Rectal smooth muscle tissue (tissue), 1 donor: ENCODE results near the gene HS3ST3B1.
A peak's percentile ranks its signal among the peaks of the same experiment; 100 is the strongest.

Experiments used
- H3K27ac ChIP-seq: one replicate; pipeline ENCODE4 v1.7.0; 2013; ENCODE audit warnings: low read depth, low read length, inconsistent platforms
- H3K27me3 ChIP-seq: one replicate; pipeline ENCODE4 v1.7.0; 2013; ENCODE audit warnings: low read length; ENCODE audit not compliant: control insufficient read depth, insufficient read depth
- H3K36me3 ChIP-seq: one replicate; pipeline ENCODE4 v1.7.0; 2013; ENCODE audit warnings: low read length; ENCODE audit not compliant: control insufficient read depth, insufficient read depth
- H3K4me1 ChIP-seq: one replicate; pipeline ENCODE4 v1.7.0; 2013; ENCODE audit warnings: low read length; ENCODE audit not compliant: control insufficient read depth, insufficient read depth
- H3K4me3 ChIP-seq: one replicate; pipeline ENCODE4 v1.7.0; 2013; ENCODE audit warnings: low read length
- H3K9ac ChIP-seq: one replicate; pipeline ENCODE4 v1.7.0; 2013; ENCODE audit warnings: low read length

HS3ST3B1 gene

GRCh38 chr17:14300575-14301278 is at the start of gene HS3ST3B1:
Gene HS3ST3B1, plus strand, starts transcription at chr17:14301081. Its CDS starts 438 bp downstream, at chr17:14301519.
- peaks cover 63% of the 10 kb centered on the region for H3K27me3 ChIP-seq
- no peak within 1 kb of the TSS for H3K27ac ChIP-seq
- no peak within 1 kb of the TSS for H3K9ac ChIP-seq

GRCh38 chr17:14261406-14261805 is 39.5 kb upstream of the HS3ST3B1 start:
- Histone ChIP-seq H3K9ac (no peak overlapping the region), H3K27ac (no peak overlapping the region), H3K4me3 (no peak overlapping the region), H3K27me3 (no peaks in the 10 kb centered on the region), H3K4me1 (no peaks in the 10 kb centered on the region), H3K36me3 (no peaks in the 10 kb centered on the region)

More at GRCh38 chr17:14300575-14301278, at the start of gene HS3ST3B1:
- Histone ChIP-seq H3K36me3 (no peaks in the 10 kb centered on the region), H3K4me3 (peak within 1 kb of the TSS; percentile 63), H3K4me1 (peaks cover 5% of the 10 kb centered on the region)

- Histone ChIP-seq H3K4me1 (no peaks in the 10 kb centered on the region), H3K27me3 (no peaks in the 10 kb centered on the region), H3K4me3 (no peak overlapping the region), H3K27ac (no peak overlapping the region), H3K36me3 (no peaks in the 10 kb centered on the region), H3K9ac (no peak overlapping the region)
These were observed 32.6 kb upstream of the HS3ST3B1 start for GRCh38 chr17:14268264-14268663.

GRCh38 chr17:14269473-14269872 is 31.4 kb upstream of the HS3ST3B1 start:
- no peaks in the 10 kb centered on the region for H3K4me1 ChIP-seq
- no peak overlapping the region for H3K27ac ChIP-seq
- no peak overlapping the region for H3K9ac ChIP-seq
- no peak overlapping the region for H3K4me3 ChIP-seq
- no peaks in the 10 kb centered on the region for H3K36me3 ChIP-seq
- no peaks in the 10 kb centered on the region for H3K27me3 ChIP-seq

GRCh38 chr17:14270508-14270907 is 30.4 kb upstream of the HS3ST3B1 start:
- no peaks in the 10 kb centered on the region for H3K27me3 ChIP-seq
- no peak overlapping the region for H3K4me3 ChIP-seq
- no peak overlapping the region for H3K27ac ChIP-seq
- no peak overlapping the region for H3K9ac ChIP-seq
- H3K4me1 ChIP-seq = no peaks in the 10 kb centered on the region
- no peaks in the 10 kb centered on the region for H3K36me3 ChIP-seq

GRCh38 chr17:14276535-14277250 is 24.2 kb upstream of the HS3ST3B1 start:
- H3K4me1 ChIP-seq = no peaks in the 10 kb centered on the region
- no peaks in the 10 kb centered on the region for H3K36me3 ChIP-seq
- H3K27ac ChIP-seq = no peak overlapping the region
- no peaks in the 10 kb centered on the region for H3K27me3 ChIP-seq
- H3K9ac ChIP-seq = no peak overlapping the region
- no peak overlapping the region for H3K4me3 ChIP-seq

GRCh38 chr17:14281530-14281929 is 19.4 kb upstream of the HS3ST3B1 start:
- Histone ChIP-seq H3K27ac (no peak overlapping the region), H3K4me1 (no peaks in the 10 kb centered on the region)

GRCh38 chr17:14282726-14283125 is 18.2 kb upstream of the HS3ST3B1 start:
- H3K27me3 ChIP-seq = no peaks in the 10 kb centered on the region
- no peak overlapping the region for H3K27ac ChIP-seq
- no peaks in the 10 kb centered on the region for H3K36me3 ChIP-seq
- H3K4me3 ChIP-seq = no peak overlapping the region
- H3K9ac ChIP-seq = no peak overlapping the region
- H3K4me1 ChIP-seq = no peaks in the 10 kb centered on the region

More at GRCh38 chr17:14281530-14281929, 19.4 kb upstream of the HS3ST3B1 start:
- Histone ChIP-seq H3K36me3 (no peaks in the 10 kb centered on the region), H3K27me3 (no peaks in the 10 kb centered on the region), H3K9ac (no peak overlapping the region), H3K4me3 (no peak overlapping the region)

- no peaks in the 10 kb centered on the region for H3K4me1 ChIP-seq
- H3K9ac ChIP-seq = no peak overlapping the region
- H3K27ac ChIP-seq = no peak overlapping the region
- H3K36me3 ChIP-seq = no peaks in the 10 kb centered on the region
- no peaks in the 10 kb centered on the region for H3K27me3 ChIP-seq
- H3K4me3 ChIP-seq = no peak overlapping the region
These were observed 11.7 kb upstream of the HS3ST3B1 start for GRCh38 chr17:14289162-14289561.

GRCh38 chr17:14294876-14295275 is 6.0 kb upstream of the HS3ST3B1 start:
- Histone ChIP-seq H3K36me3 (no peaks in the 10 kb centered on the region), H3K27ac (no peak overlapping the region), H3K4me3 (no peak overlapping the region), H3K4me1 (no peaks in the 10 kb centered on the region), H3K27me3 (peaks cover 38% of the 10 kb centered on the region), H3K9ac (no peak overlapping the region)

- H3K36me3 ChIP-seq = no peaks in the 10 kb centered on the region
- no peak overlapping the region for H3K27ac ChIP-seq
- H3K9ac ChIP-seq = no peak overlapping the region
- H3K27me3 ChIP-seq = peaks cover 45% of the 10 kb centered on the region
- H3K4me1 ChIP-seq = peaks cover 2% of the 10 kb centered on the region
- H3K4me3 ChIP-seq = no peak overlapping the region
These were observed 5.2 kb upstream of the HS3ST3B1 start for GRCh38 chr17:14295676-14296075.

- Histone ChIP-seq H3K36me3 (no peaks in the 10 kb centered on the region), H3K27ac (no peak overlapping the region), H3K4me1 (peaks cover 2% of the 10 kb centered on the region), H3K4me3 (no peak overlapping the region), H3K27me3 (peaks cover 47% of the 10 kb centered on the region), H3K9ac (no peak overlapping the region)
These were observed 4.5 kb upstream of the HS3ST3B1 start for GRCh38 chr17:14296166-14296910.
